ENCODE data around the gene CCL27.

The CCL27 gene

GRCh38 chr9:34653151-34654072 is 9.0 kb downstream of the CCL27 start:
- no peak for DNase-seq (ENCODE audit: low spot score)
- no peak for TF ChIP-seq CTCF (IDR thresholded peaks at IDR 0.05; ENCODE audit: borderline replicate concordance, control extremely low read depth, extremely low read depth, insufficient read depth, missing control alignments)
- in situ Hi-C loops (cut with MboI; ENCODE audit: low sequenced_read_pairs, unreplicated experiment) = no loop called here

GRCh38 chr9:34652602-34653000 is 9.9 kb downstream of the CCL27 start:
- no peak for DNase-seq (ENCODE audit: low spot score)
- in situ Hi-C loops (cut with MboI; ENCODE audit: low sequenced_read_pairs, unreplicated experiment) = no loop called here

GRCh38 chr9:34651876-34652601 is 10.4 kb downstream of the CCL27 start, which contains the start of gene IL11RA:
Gene IL11RA, plus strand, starts transcription at chr9:34652185. Its CDS starts 3,033 bp downstream, at chr9:34655218.
- no peak for DNase-seq (ENCODE audit: low spot score)
- no peak for TF ChIP-seq CTCF (IDR thresholded peaks at IDR 0.05; ENCODE audit: borderline replicate concordance, control extremely low read depth, extremely low read depth, insufficient read depth, missing control alignments)
- in situ Hi-C loops (cut with MboI; ENCODE audit: low sequenced_read_pairs, unreplicated experiment) = no loop called here

More at GRCh38 chr9:34652602-34653000, 9.9 kb downstream of the CCL27 start:
- no peak for TF ChIP-seq CTCF (IDR thresholded peaks at IDR 0.05; ENCODE audit: borderline replicate concordance, control extremely low read depth, extremely low read depth, insufficient read depth, missing control alignments)

GRCh38 chr9:34651321-34651720 is 11.1 kb downstream of the CCL27 start:
- no peak for TF ChIP-seq CTCF (IDR thresholded peaks at IDR 0.05; ENCODE audit: borderline replicate concordance, control extremely low read depth, extremely low read depth, insufficient read depth, missing control alignments)
- in situ Hi-C loops (cut with MboI; ENCODE audit: low sequenced_read_pairs, unreplicated experiment) = no loop called here
- DNase-seq (ENCODE audit: low spot score) = no peak

- no peak for DNase-seq (ENCODE audit: low spot score)
- TF ChIP-seq CTCF (IDR thresholded peaks at IDR 0.05; ENCODE audit: borderline replicate concordance, control extremely low read depth, extremely low read depth, insufficient read depth, missing control alignments) = no peak
- in situ Hi-C loops (cut with MboI; ENCODE audit: low sequenced_read_pairs, unreplicated experiment) = no loop called here
These were observed 11.6 kb downstream of the CCL27 start for GRCh38 chr9:34650816-34651215.

- in situ Hi-C loops (cut with MboI; ENCODE audit: low sequenced_read_pairs, unreplicated experiment) = no loop called here
- TF ChIP-seq CTCF (IDR thresholded peaks at IDR 0.05; ENCODE audit: borderline replicate concordance, control extremely low read depth, extremely low read depth, insufficient read depth, missing control alignments) = no peak
- no peak for DNase-seq (ENCODE audit: low spot score)
These were observed 13.8 kb downstream of the CCL27 start for GRCh38 chr9:34648673-34649072.

All from GM13976 (cell line).